NCI-H1048 (cell line): ENCODE data around the gene NDOR1.

Experiments
- DNase-seq: peaks from one replicate; lab custom pipeline; 2025; lab: John Stamatoyannopoulos, UW

Gene NDOR1

DNA sequence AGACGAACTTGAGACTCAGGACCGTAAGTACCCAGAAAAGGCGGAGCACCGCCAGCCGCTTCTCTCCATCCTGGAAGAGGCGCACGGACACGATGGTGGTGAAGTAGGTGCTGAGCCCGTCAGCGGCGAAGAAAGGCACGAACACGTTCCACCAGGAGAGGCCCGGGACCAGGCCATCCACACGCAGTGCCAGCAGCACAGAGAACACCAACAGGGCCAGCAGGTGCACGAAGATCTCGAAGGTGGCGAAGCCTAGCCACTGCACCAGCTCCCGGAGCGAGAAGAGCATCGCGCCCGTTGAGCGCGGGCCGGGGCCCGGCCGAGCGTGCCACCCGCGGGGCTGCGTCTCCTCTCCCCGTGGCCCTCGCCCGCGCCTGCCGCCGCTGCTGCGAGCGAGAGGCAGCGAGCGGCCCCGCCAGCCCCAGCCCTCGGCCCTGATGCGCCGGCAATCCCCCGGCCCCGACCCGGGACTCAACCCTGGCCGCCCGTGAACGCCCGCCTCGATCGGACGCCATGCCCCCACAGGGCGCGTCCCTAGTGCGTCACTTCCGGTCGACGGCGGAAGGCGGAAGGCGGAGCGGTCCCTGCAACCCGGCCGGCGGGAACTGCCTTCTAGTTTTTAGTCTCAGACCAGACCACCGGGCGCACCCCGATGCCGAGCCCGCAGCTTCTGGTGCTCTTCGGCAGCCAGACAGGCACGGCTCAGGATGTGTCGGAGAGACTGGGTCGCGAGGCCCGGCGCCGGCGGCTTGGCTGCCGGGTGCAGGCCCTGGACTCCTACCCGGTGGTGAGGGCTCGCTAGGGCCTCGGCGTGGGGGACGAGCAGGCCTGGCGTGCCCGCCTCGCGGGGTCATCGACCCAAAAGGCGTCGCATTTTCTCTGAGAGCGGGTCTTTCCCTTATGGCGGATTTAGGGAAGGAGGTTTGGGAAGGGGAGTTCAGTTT lies at the start of gene NDOR1, which contains the start of gene TMEM203:
Gene NDOR1 (plus strand): TSS at position 575 of the 944 bp plus-strand sequence. CDS start 78 bp downstream, at position 653.
Gene TMEM203 (minus strand): TSS at position 523 of the 944 bp plus-strand sequence. CDS start 234 bp downstream, at position 289.
- peak; percentile 88 for DNase-seq

DNA sequence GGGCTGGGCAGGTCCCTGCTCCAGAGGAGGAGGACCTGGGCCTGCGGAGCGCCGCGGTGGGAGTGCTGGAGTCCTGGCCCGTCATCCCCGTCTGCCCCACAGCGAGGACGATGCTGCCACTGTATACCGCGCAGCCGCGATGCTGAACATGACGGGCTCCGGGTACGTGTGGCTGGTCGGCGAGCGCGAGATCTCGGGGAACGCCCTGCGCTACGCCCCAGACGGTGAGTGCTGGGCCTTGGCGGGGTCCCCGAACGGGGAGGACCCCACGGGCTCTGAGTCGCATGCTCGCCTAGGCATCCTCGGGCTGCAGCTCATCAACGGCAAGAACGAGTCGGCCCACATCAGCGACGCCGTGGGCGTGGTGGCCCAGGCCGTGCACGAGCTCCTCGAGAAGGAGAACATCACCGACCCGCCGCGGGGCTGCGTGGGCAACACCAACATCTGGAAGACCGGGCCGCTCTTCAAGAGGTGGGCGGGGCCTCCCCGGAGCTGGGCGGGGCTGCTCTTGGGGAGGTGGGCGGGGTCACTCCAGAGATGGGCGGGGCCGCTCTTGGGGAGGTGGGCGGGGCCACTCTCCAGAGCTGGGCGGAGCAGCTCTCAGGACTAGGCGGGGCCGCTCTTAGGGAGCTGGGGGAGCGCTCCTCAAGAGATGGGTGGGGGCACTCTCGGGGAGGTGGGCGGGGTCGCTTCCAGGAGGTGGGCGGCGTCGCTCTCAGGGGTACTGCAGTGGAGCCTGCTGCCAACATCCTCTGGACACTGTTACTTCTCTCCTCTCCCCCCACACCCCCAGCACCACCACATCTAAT lies 48.7 kb upstream of the NDOR1 start:
- no peak for DNase-seq

DNA sequence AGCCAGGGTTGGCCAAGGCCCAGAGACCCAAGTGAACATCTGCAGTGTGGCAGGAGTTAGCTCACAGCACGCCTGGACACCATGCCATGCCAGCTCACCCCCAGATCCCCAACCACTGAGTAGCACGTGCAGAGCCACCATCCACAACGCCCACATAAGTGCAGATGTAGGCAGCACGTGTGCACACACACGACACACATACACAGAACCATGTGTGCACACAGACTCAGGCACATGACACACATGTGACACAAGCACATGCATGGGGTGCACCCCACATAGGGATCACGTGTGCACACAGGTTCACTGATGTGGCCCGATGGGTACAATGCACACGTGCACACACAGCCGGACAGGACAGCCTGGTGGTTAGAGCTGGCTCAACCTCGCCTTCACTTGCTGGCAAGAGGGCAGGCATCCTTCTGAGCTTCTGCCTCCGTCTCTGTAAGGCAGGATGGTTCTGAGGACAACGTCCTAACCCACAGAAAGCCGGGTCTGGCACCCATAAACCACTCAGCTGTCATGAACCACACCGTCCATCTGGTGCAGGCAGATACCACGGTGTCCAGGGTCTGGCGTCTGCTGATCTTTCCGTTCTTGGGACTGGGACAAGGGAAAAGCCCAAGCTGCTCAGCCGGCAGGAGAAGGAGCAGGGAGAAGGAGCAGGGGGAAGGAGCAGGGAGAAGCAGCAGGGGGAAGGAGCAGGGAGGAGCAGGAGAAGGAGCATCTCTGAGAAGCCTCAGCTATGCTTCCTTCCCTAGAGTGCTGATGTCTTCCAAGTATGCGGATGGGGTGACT lies 47.7 kb upstream of the NDOR1 start:
- DNase-seq = no peak

DNA sequence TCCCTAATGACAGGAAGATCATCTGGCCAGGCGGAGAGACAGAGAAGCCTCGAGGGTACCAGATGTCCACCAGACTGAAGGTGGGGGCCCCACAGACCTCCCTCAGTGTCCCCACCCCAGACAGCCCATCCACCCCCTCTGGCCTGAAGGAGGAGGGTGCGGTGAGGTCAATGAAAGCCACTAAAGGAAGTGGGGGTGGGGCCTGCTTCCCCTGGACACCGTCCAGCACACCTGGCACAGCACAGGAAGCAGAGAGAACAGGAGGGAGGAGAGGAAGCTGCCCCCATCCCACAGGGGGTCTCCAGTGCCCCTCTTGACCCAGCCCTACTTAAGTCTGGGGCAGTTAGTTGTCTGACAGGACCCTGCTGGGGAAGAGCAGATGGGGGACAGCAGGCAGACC lies 46.9 kb upstream of the NDOR1 start:
- DNase-seq = no peak

DNA sequence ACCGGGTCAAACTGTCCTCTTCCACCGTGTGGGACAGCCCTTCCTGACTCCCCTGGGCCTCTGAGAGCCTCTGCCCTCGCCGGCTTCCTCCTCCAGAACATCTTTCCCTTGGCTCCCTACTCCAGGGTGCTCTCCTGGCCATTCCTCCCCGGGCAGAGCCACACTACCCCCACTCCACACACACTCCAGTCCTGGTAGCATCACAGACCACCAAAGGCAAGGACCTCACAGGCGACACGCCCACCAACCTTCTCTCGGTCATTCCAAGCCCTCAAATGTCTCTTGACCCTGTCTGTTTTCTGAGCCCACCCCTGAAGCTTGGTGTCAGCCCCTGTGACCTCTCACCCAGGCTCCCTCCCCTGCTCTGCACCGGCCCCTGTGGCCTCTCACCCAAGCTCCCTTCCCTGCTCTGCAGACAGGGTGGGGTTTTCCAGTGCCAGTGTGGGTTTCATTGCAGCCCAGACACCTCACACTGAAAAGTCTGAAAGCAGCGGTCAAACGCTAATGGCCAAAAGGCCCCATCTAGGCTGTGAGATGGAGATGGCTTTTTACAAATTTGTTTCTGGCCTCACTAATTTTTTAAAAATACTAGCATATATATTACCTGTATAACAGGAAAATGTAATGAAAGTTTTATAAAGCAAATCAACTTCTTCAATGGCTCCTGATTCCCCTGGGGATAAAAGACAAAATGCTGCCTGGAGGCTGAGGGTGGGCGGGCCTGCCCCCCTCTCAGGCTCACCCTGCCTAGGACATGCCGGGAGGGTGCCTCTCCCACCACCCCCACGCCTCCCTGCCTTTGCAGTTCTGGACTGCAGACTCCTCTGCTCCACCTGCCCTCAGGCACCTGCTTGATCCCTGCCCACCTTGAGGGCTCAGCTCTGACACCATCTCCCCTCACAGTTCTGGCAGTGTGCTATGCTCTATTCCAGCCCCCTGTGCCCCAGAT lies 46.1 kb upstream of the NDOR1 start:
- DNase-seq = no peak

DNA sequence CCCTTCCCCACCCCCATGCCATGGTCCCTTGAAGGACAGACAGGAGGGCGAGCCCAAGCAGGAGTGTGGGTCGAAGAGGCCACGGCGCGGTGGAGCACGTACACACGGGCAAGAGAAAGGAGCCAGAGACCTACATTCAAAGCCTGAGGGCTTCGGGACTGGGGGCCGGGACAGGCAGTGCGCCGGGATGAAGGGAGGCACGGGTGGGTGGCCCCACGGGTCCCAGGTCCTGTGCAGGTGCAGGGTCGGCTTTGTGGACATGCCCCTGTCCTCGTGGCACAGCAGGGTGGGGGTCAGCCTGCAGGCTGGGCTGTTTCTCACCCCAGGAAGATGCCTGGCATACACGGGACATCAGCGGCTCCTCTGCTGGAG lies 45.5 kb upstream of the NDOR1 start:
- DNase-seq = no peak

DNA sequence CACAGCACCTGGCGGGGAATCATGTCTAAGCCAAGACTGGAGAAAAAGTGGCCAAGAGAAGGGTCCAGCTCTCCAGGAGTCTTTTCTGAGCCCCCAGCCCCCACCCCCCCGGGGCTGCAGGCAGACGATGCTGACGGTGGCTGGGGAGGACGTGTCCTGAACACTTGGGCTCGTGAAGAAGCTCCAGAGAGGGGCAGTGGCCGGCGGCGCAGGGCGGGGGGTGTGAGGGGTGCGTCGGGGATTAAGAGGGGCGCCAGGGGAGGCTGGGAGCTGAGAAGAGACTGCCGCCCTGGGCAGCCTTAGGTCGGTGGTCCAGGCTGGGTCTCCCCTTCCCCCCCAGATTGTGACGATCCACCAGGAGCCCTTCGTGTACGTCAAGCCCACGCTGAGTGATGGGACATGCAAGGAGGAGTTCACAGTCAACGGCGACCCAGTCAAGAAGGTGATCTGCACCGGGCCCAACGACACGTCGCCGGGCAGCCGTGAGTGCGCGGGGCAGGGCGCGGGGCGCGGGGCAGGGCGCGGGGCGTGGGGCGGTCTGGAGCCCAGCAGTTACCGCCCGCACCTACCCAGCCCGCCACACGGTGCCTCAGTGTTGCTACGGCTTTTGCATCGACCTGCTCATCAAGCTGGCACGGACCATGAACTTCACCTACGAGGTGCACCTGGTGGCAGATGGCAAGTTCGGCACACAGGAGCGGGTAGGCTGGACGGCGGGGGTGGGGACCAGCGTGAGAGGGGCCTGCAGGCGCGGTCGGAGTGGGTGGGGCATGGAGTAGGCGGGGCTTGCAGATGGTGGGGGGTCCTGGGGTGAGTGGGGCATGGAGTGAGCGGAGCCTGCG lies 44.6 kb upstream of the NDOR1 start:
- no peak for DNase-seq

DNA sequence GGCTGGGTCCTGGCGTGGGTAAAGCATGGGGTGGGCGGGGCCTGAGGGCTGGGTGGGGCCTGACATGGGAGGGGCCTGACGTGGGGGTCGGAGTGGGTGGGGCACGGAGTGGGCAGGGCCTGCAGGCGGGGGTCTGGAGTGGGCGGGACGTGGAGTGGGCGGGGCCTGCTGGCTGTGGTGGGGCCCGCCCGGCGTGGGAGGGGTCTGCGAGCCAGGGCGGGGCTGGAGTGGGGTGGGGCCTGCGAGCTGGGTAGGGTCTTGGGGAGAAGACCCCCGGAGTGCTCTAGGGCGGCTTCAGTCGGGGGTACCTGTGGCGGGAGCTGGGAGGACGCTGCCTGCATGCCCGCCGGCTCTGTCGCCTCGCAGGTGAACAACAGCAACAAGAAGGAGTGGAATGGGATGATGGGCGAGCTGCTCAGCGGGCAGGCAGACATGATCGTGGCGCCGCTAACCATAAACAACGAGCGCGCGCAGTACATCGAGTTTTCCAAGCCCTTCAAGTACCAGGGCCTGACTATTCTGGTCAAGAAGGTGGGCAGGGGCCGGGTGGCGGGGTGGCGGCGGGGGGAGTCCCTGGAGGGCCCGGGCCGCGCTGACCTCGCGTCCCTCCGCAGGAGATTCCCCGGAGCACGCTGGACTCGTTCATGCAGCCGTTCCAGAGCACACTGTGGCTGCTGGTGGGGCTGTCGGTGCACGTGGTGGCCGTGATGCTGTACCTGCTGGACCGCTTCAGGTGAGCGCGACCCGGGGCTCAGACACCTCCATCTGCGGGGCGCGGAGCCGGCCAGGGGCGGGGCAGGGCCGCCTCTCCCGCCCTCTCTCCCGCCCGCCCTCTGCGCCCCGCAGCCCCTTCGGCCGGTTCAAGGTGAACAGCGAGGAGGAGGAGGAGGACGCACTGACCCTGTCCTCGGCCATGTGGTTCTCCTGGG lies 43.7 kb upstream of the NDOR1 start:
- no peak for DNase-seq

DNA sequence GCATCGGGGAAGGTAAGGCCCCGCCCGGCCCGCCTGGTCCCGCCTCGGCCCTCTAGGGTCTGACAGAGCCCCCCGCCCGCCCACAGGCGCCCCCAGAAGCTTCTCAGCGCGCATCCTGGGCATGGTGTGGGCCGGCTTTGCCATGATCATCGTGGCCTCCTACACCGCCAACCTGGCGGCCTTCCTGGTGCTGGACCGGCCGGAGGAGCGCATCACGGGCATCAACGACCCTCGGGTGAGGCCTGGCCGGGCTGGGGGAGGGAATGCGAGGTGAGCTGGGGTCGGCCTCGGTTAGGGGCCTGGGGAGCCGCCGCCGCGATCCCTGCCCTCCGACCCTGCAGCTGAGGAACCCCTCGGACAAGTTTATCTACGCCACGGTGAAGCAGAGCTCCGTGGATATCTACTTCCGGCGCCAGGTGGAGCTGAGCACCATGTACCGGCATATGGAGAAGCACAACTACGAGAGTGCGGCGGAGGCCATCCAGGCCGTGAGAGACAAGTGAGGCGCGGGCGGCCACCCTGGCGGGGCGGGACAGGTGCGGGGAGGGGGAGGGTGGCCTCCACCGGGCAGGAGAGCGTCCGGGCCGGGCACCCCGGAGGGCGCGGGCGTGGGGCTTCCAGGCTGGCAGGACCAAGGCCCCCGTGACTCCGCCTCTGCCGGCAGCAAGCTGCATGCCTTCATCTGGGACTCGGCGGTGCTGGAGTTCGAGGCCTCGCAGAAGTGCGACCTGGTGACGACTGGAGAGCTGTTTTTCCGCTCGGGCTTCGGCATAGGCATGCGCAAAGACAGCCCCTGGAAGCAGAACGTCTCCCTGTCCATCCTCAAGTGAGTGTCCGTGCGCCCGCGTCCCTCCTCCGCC lies 42.8 kb upstream of the NDOR1 start:
- DNase-seq = no peak

DNA sequence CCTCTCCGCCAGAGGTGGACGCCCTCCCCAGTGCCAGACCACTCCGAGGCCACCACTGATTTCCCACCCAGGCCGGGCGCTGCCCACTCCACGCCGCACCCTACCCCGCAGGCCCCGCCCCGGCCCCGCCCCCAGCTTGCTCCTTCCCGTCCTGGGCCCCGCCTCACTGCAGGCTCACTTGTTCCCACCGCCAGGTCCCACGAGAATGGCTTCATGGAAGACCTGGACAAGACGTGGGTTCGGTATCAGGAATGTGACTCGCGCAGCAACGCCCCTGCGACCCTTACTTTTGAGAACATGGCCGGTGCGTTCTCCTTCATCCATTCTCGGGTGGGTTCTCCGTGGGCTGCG lies 42.2 kb upstream of the NDOR1 start:
- no peak for DNase-seq

DNA sequence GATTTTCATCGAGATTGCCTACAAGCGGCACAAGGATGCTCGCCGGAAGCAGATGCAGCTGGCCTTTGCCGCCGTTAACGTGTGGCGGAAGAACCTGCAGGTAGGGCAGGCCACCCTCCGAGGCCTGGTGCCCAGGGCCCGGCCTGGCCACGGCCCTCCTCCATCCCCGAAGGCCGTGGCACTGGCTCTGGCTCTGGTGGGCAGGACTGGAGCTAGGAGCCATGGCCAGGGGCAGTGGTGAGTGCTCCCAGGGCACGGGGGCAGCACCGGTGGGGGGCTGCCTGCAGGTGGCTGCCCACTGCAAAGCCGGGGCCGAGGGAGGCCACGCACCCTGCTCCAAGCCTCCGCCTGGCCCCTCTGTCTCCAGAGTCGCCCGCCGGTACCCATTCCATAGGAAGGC lies 41.7 kb upstream of the NDOR1 start:
- DNase-seq = no peak

DNA sequence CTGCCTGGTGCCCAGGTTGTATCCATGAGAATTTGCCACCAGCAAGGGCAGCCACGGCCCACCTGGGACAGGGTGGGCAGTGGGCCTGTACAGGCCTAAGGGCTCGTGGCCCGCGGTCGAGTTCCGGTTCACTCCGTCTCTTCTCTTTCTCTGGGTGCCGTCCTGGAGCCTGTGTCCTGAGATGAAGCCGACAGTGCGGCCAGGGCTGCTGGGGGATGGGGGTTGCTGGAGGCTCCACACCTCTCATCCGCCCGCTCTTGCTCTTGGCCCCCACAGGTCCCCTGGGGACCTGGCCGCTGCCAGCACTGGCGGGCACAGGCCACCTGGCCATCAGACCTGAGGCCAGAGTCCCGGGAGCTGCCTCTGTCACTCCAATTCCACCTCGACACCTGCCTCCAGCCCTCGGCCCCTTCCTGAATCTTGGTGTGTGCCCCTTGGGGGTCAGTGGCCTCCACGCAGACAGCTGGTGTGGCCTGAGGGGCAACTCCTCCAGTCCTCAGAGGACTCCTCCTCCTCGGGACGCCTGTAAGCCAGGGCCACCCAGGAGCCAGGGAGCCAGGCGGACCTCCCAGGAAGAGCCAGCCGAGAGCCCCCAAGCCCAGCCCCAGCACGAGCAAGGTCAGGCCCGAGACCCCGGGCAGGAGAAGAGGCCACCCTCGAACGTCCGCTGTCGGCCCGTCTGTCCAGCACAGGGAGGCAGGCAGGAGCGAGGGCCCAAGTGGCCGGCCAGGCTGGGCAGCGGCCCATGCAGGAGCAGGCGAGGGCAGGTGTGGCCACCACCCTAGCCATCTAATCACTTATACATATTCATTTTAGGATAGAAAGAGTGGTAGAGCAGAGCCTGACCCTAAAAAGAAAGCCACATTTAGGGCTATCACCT lies 40.9 kb upstream of the NDOR1 start:
- no peak for DNase-seq

DNA sequence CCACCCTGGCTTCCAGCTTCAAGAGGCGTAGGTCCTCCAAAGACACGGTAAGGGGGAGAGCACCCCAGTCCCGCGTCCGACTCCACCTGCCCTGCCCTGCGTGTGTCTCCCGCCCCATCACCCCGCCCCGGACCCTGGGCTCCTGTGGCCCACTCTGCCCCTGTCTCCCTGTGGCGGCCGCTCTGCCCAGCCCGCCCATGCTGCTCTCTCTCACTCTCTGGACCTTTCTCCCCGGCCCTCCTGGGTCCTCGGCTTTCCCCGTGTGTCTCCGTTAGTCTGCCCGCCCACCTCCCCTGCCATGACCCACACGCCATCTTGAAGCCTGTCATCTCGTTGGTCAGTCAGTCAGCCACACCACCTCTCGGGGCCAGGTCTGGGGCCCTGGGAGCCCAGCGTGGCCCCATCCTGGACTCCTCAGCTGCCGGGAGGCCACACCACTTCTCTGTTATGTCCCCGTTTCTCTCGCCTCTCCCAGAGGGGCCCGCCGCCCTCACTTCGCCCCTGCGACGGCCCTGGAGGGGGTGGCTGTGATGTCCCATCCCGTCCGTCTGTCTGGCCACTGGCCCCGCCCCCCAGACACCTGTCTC lies 40.2 kb upstream of the NDOR1 start:
- no peak for DNase-seq

DNA sequence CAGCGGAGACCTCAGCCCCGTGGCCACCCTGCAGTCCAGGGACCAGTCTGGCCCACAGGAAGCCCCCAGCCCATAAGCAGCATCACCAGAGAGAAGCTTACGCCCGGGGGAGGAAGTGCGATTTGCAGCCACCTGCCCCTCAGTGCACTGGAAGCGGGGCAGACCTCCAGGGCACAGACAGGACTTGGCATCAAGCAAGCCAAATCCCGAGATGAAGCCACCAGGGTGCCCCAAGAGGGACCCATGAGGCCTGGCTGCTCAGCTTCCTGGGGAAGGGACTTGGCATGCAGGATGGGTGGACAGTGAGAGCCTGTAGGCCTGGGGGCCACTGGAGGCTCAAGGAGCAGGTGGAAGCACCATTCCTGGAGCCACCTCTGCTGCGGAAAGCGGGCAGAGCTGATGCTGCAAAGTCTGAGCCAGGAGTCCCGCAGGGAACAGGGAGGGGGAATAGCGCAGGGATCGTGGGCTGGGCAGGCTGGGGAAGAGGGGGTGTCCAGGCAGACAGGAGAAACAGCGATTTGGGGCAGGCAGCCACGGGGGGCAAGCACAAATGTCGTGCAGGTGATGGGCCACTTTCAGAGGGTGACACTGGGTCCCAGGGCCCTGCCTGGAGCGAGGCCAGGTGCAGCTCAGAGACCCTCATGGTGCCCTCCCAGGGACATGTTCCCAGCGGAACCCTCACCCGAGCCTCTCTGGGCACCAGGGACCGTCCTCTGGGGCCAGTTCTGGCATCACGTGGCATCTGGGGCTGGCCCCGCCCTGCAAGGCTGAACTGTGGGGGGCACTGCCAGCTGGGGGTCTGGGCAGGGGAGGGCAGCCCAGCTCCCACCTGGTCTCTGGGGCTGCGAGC lies 38.9 kb upstream of the NDOR1 start:
- no peak for DNase-seq

DNA sequence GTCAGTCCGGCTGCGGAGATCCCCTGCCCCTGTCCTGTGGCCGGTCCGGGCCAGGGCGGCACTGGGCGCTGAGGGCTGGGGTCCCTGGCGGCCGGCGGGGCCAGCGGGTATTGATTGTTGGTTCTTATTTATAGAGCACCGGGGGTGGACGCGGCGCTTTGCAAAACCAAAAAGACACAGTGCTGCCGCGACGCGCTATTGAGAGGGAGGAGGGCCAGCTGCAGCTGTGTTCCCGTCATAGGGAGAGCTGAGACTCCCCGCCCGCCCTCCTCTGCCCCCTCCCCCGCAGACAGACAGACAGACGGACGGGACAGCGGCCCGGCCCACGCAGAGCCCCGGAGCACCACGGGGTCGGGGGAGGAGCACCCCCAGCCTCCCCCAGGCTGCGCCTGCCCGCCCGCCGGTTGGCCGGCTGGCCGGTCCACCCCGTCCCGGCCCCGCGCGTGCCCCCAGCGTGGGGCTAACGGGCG lies 38.2 kb upstream of the NDOR1 start:
- no peak for DNase-seq
